PC-3 (cell line): Measurements from ENCODE around the gene RALGPS1. TPM values are rescaled to one million over a fixed set of nuclear protein-coding genes. Genes with fewer than 3 reads are reported as not detected.

Experiments
- ATAC-seq: fragments of 200-7000 bp; cut with Tn5 transposase; 2 replicates; pipeline ENCODE4 v1.9.1; 2020; ENCODE audit warnings: mild to moderate bottlenecking, moderate library complexity
- BruUV-seq: library from RNA; stranded (reverse); fragments of 400-500 nt; replicated peaks from 2 replicates; lab custom pipeline; 2021; lab: Mats Ljungman, UMichigan
- CTCF ChIA-PET: fragments of 300-600 bp; sonication (Branson Sonifier 250); formaldehyde crosslinking; loops from one replicate; lab custom pipeline; 2022; ENCODE audit warnings: antibody characterized with exemption; lab: Charles Lee
- POLR2A ChIA-PET: fragments of 300-600 bp; sonication (Branson Sonifier 250); formaldehyde crosslinking; loops from one replicate; lab custom pipeline; 2022; ENCODE audit warnings: antibody characterized with exemption; ENCODE audit not compliant: unreplicated experiment; lab: Charles Lee
- DNase-seq: peaks from one replicate; pipeline ENCODE4 v3.0.0-alpha.2; 2015
- H2AFZ ChIP-seq: fragments of 300-600 bp; sonication (generic); 2 replicates; pipeline ENCODE4 v1.6.0; 2016; ENCODE audit warnings: antibody characterized with exemption, low read length
- H3F3A ChIP-seq: fragments of 300-600 bp; sonication (generic); one replicate; pipeline ENCODE4 v1.6.0; 2017; ENCODE audit warnings: antibody characterized with exemption, low read length, control low read depth, mild to moderate bottlenecking; ENCODE audit not compliant: unreplicated experiment
- H3K27ac ChIP-seq: fragments of 300-600 bp; sonication (generic); 2 replicates; pipeline ENCODE4 v1.5.1; 2016; ENCODE audit warnings: mild to moderate bottlenecking, low read length
- H3K27me3 ChIP-seq: fragments of 300-600 bp; sonication (generic); 2 replicates; pipeline ENCODE4 v1.6.1; 2016; ENCODE audit warnings: low read length, mixed read lengths
- H3K36me3 ChIP-seq: fragments of 300-600 bp; sonication (generic); 2 replicates; pipeline ENCODE4 v1.6.1; 2016; ENCODE audit warnings: low read depth, mixed run types, low read length, mixed read lengths
- H3K4me1 ChIP-seq: fragments of 300-600 bp; sonication (generic); 2 replicates; pipeline ENCODE4 v1.5.1; 2016; ENCODE audit warnings: low read length; ENCODE audit not compliant: insufficient read depth
- H3K4me2 ChIP-seq: fragments of 300-600 bp; sonication (generic); 2 replicates; pipeline ENCODE4 v1.6.0; 2016; ENCODE audit warnings: low read length
- H3K4me3 ChIP-seq: fragments of 300-600 bp; sonication (generic); 2 replicates; pipeline ENCODE4 v1.5.1; 2016; ENCODE audit warnings: mild to moderate bottlenecking, low read length, mixed read lengths
- H3K79me2 ChIP-seq: fragments of 300-600 bp; sonication (generic); 2 replicates; pipeline ENCODE4 v1.6.1; 2017; ENCODE audit warnings: low read length, mixed read lengths
- H3K9ac ChIP-seq: fragments of 300-600 bp; sonication (generic); 2 replicates; pipeline ENCODE4 v1.6.0; 2016; ENCODE audit warnings: mild to moderate bottlenecking, low read length
- H3K9me2 ChIP-seq: fragments of 300-600 bp; sonication (generic); replicated peaks from 2 replicates; pipeline ENCODE4 v1.6.1; 2016; ENCODE audit warnings: mixed run types, low read length, mixed read lengths
- H3K9me3 ChIP-seq: fragments of 300-600 bp; sonication (generic); 2 replicates; pipeline ENCODE4 v1.6.1; 2016; ENCODE audit warnings: low read length, mixed read lengths
- H4K20me1 ChIP-seq: fragments of 300-600 bp; sonication (generic); 2 replicates; pipeline ENCODE4 v1.6.1; 2016; ENCODE audit warnings: low read length, mixed read lengths
- CTCF ChIP-seq: fragments of 300-600 bp; sonication (generic); conservative IDR thresholded peaks from 2 replicates; pipeline ENCODE4 v1.5.1; 2017; ENCODE audit warnings: antibody characterized with exemption, low read depth, mild to moderate bottlenecking, low read length
- EZH2 ChIP-seq: fragments of 300-600 bp; sonication (generic); IDR thresholded peaks from one replicate; pipeline ENCODE4 v1.6.1; 2017; ENCODE audit warnings: antibody characterized with exemption, mild to moderate bottlenecking, low read length; ENCODE audit not compliant: unreplicated experiment
- EZH2phosphoT487 ChIP-seq: fragments of 300-600 bp; sonication (generic); IDR thresholded peaks from 2 replicates; pipeline ENCODE4 v1.6.1; 2018; ENCODE audit warnings: mild to moderate bottlenecking, antibody characterized with exemption, low read length, borderline replicate concordance
- intact Hi-C: fragments of 100-400 bp; cut with micrococcal nuclease; formaldehyde crosslinking; loops from 2 replicates; pipeline ENCODE4 v1.9.0; 2023
- total RNA-seq: library from RNA; depleted of rRNA; stranded (reverse); fragments of >200 nt; gene quantifications from 2 replicates; pipeline ENCODE4 v1.2.3, GENCODE V29; 2014

Gene RALGPS1
- total RNA-seq, 1 experiment from 2014 or later, result 10.2 TPM

GRCh38 chr9:127104581-127105311 lies 190.2 kb downstream of the RALGPS1 start:
- POLR2A ChIA-PET, result no interaction called here
- BruUV-seq, result no TSS peak
- intact Hi-C loops, result no loop called here
- Histone ChIP-seq H3K36me3 (no peaks in the 10 kb centered on the region), H3K9me2 (no peaks in the 10 kb centered on the region), H3K9ac (no peak overlapping the region), H3K9me3 (no peaks in the 10 kb centered on the region), H3K4me3 (no peak overlapping the region), H3K4me2 (no peak overlapping the region), H4K20me1 (no peaks in the 10 kb centered on the region), H3K79me2 (no peaks in the 10 kb centered on the region), H2AFZ (no peak overlapping the region), H3K27ac (no peak overlapping the region), H3K4me1 (no peaks in the 10 kb centered on the region), H3K27me3 (no peaks in the 10 kb centered on the region), H3F3A (no peaks in the 10 kb centered on the region)
- DNase-seq (no peak), ATAC-seq (no peak)
- CTCF ChIA-PET, result no interaction called here
- TF ChIP-seq EZH2phosphoT487 (no peak), EZH2 (no peak), CTCF (no peak)

GRCh38 chr9:127105805-127106465 lies 191.4 kb downstream of the RALGPS1 start:
- Histone ChIP-seq H3F3A (no peaks in the 10 kb centered on the region), H4K20me1 (no peaks in the 10 kb centered on the region), H3K27me3 (no peaks in the 10 kb centered on the region), H3K27ac (no peak overlapping the region), H3K9ac (no peak overlapping the region), H3K79me2 (no peaks in the 10 kb centered on the region), H3K4me2 (no peak overlapping the region), H2AFZ (no peak overlapping the region), H3K9me3 (no peaks in the 10 kb centered on the region), H3K4me1 (no peaks in the 10 kb centered on the region), H3K36me3 (no peaks in the 10 kb centered on the region), H3K4me3 (no peak overlapping the region), H3K9me2 (no peaks in the 10 kb centered on the region)
- TF ChIP-seq CTCF (no peak), EZH2 (no peak), EZH2phosphoT487 (no peak)
- POLR2A ChIA-PET, result no interaction called here
- DNase-seq (no peak), ATAC-seq (no peak)
- intact Hi-C loops, result no loop called here
- no TSS peak for BruUV-seq
- CTCF ChIA-PET, result no interaction called here

- no TSS peak for BruUV-seq
- CTCF ChIA-PET, result no interaction called here
- H3K9ac ChIP-seq, result no peak overlapping the region
- H2AFZ ChIP-seq, result no peak overlapping the region
- H3K4me2 ChIP-seq, result no peak overlapping the region
- no peaks in the 10 kb centered on the region for H3K36me3 ChIP-seq
- no peaks in the 10 kb centered on the region for H3K9me2 ChIP-seq
- H3K4me3 ChIP-seq, result no peak overlapping the region
- no peaks in the 10 kb centered on the region for H3K27me3 ChIP-seq
- TF ChIP-seq EZH2phosphoT487 (no peak), EZH2 (no peak), CTCF (no peak)
- no peaks in the 10 kb centered on the region for H3K79me2 ChIP-seq
- POLR2A ChIA-PET, result no interaction called here
- no peaks in the 10 kb centered on the region for H3K4me1 ChIP-seq
- no peak overlapping the region for H3K27ac ChIP-seq
- no peaks in the 10 kb centered on the region for H4K20me1 ChIP-seq
- no peak for ATAC-seq
- intact Hi-C loops, result no loop called here
- no peaks in the 10 kb centered on the region for H3F3A ChIP-seq
- H3K9me3 ChIP-seq, result no peaks in the 10 kb centered on the region
- no peak for DNase-seq
These were observed 191.9 kb downstream of the RALGPS1 start for GRCh38 chr9:127106466-127106855.
